DMS153 (cell line): ENCODE data around the gene WDR5.

Experiments used
- DNase-seq: peaks from one replicate; lab custom pipeline; 2025; lab: John Stamatoyannopoulos, UW

Gene WDR5

DNA sequence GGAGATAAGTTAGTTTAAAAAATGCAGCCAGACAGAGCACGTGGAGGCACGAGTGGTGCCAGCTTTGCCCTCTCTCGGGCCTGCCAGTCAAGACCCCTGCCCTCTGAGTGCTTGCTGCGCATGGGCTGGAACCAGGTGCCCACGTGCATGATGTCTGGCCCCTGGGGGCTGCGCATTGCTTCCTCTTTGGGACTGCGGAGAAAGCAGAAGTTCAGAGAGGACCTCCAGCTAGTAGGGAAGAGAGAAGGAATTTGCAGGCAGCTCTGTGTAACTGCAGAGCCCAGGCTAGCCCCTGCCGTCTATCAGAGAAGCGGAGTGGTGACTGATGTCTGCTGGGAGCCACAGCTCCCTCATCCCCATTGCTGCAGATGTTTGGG lies 38.2 kb downstream of the WDR5 start:
- DNase-seq = no peak

DNA sequence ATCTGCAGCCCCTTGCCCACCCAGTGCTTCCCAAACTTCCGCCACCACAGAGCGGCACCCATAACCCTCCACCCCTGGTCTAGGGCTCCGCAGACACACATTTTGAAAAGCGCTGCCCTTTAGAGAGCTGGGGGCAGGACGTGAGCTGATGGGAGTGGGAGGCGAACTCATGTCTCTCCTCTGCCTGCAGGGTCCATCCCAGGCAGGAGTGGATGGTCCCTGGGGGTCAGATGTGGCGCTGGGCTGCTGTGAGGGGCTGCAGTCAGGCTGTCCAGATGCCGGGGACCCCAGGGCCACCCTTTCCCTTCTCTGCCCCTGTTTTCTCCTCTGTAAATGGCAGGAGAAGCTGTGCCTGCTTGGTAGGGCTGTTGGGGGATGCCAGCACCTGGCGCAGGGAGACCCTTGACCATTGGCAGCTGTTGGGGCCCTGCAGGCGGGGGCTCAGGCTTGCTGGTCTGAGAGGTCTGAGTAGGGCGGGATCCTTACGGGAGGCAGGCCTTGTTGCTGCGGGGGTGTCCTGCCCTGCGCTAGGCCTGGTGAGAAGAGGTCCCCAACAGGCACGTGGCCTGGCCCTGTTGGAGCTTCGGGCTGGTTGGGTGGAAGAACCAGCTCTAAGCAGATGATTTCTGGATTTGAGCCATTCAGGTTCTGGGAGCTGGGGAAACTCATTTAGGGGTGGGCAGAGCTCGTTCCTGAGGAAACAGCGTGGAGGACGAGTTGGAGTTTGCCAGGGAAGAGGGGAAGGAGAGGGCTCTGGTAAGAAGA lies 38.8 kb downstream of the WDR5 start:
- DNase-seq = no peak

DNA sequence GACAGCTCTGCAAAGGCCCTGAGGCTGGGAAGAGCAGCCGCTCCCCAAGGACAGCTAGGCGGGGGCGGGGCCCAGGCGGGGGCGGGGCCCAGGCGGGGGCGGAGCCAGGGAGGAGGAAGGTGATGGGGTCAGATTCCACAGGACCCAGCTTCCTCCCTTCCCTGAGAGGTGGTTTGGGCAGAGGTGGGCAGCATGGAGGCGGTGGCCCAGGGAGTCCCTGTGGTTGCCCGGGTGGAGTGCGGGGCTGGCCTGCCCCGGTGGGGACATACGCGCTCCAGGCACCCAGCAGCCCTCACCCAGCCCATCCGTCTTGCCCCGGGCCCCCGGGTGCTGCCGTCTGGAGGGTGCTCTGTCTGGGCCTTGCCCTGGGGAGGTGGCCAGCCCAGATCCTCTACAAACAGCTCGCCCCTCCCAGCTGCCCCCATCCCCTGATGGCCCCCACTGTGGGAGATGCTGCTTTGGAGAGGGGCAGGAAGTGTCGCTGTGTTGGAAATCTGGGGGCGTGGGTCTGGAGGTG lies 39.5 kb downstream of the WDR5 start:
- no peak for DNase-seq

DNA sequence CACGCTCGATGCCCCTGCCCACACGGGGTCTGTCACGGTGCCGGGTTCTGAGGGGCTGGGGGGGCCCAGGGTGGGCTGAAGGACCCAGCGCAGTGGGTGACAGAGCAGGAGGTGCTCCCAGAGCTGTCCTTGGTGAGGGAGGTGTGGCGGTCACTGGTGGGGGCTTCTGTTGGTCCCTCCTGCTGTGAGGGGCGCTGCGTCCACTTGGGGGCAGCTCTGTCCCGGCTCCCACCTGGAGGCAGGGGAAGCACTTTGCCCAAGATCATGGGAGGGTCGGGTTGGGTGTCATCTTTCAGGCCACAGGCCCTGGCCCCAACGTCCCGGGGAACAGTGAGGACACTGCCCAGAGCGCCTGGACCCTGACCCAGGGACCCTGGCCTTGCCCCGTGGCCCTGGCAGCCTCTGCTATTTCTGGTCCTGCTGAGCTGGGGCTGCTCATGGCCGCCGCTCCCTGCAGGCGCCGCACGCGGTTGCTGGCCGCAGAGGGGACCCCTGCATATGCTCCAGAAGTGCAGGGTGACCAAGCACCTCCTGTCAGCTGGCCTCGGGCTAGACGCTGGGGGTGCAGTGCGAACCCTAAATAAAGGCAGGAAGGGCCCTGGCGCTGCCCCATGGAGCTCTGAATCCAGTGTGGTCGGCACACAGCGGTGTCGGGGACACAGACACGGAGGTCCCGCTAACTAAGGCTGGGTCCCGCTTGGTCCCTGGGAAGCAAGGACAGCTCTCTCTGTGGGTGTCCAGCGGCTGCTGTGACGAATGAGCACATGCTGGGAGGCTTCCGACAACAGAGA lies 40.1 kb downstream of the WDR5 start:
- DNase-seq = no peak

DNA sequence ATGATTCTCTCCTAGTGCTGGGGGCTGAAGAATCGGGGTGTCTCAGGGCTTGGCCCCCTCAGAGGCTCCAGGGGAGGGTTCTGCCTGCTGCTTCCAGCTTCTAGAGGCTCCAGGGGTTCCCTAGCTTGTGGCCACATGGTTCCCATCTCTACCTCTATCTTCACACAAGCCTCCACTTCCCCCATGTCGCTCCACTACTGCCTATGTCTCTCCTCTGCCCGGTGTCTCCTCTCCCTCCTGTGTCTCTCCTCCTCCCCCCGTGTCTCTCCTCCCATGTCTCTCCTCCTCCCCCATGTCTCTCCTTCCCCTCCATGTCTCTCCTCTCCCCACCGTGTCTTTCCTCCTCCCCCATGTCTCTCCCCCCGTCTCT lies 40.7 kb downstream of the WDR5 start:
- no peak for DNase-seq

DNA sequence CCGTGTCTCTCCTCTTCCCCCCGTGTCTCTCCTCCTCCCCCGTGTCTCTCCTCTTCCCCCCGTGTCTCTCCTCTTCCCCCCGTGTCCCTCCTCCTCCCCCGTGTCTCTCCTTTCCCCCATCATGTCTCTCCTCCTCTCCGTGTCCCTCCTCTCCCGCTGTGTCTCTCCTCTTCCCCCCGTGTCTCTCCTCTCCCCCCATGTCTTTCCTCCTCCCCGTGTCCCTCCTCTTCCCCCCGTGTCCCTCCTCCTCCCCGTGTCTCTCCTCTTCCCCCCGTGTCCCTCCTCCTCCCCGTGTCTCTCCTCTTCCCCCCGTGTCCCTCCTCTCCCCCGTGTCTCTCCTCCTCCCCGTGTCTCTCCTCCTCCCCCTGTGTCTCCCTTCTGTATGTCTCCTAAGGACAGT lies 41.3 kb downstream of the WDR5 start:
- DNase-seq = no peak

DNA sequence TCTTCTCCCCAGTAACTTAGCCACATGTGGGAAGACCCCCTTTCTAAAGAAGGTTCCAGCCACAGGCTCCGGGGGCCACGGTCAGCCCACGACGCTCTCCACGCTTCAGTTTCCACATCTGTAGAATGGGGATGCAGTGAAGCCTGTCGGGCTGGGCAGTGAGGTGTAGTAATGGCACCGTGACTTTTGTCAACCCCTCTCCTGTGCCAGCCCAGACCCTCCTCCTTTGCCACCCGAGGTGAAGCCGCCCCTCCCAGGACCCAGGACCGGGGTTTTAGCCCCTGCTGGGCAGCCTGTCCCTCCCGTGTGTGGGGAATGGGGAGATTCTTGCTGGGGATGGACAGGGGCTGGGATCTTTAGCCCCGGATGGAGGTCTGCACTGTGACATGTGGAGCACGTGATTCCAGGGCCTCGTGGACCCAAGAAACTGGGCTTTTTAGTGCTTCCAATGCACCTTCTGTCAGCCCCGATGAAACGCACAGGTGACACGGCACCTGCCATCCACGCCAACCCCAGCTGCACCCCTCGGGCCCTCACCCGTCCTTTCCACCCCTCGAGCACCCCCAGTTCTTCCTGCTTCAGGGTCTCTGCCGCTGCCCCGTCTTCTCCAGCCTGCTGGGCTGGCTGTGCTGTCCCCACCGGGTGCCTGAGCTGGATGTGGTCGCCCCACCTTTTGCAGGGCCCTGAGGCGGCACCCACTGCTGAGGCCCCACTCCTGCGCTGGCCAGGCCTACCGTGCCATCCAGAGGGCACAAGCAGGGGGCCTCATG lies 41.9 kb downstream of the WDR5 start:
- no peak for DNase-seq

DNA sequence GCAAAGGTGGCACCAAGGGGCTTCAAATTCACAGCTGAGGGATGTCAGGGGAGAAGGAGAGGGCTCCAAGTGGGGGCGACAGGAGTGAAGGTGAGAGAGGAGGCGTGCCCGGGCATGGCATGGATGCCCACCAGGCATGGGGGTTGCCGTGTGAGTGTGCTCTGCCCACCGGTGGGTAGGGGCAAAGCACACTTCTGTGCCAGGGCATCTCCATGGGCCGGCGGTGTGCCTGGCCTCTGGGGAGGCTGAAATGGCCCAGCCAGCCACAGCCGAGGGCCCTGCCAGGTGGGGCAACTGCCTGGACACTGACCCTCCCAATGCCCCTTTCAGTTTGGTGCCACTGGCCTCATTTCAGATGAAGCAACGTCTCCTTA lies 42.5 kb downstream of the WDR5 start:
- no peak for DNase-seq

DNA sequence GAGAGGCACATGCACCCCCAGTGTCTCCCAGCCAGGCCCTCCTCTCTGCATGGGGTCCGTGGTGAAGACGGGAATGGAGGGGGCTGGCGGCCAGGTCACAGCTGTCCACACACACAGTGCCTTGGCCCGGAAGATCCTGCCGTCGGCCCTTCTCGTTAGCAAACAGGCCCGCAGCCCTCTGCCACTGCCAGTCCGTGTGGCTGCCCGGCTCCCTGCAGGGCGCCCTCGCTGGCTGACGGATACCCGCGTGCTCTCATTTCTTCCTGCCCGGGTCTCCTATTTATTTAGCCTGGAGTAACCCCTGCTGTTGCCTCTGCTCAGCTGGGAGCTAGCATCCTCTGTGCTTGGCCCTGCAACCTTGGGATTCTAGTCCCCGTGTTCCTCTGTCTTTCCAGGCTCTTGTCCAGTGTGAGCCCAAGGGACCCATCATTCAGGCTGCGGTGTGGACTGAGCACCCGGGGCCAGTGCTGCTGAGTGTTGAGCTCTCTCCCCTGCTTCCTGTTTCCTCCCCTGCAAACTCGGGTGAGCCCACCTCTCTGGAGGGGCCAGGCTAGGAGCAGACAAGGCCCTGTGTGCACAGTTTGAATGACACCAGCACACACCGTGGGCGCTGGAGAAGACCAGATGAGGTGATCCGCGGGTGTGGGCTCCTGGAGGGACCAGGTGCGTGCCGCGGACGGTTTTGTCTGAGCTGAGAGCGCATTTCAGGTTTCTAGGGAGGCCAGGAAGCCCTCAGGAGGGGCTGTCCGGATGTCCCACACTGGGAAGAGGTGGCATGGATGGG lies 43.1 kb downstream of the WDR5 start:
- DNase-seq = no peak

DNA sequence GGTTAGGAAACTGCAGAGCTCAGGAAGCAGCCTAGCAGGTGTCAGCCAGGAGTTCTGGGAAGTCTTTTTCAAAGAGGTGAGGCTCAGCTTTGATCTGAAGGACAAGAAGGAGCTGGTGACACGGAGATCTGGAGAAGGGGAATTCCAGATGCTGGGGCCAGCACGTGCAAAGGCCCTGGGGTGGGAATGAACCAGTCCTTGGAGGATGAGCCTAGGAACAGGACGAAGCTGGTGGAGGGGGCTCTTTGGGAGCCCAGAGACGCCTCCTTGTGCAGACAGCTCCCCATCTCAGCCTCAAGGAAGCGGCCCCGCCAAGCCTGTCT lies 43.7 kb downstream of the WDR5 start:
- no peak for DNase-seq

DNA sequence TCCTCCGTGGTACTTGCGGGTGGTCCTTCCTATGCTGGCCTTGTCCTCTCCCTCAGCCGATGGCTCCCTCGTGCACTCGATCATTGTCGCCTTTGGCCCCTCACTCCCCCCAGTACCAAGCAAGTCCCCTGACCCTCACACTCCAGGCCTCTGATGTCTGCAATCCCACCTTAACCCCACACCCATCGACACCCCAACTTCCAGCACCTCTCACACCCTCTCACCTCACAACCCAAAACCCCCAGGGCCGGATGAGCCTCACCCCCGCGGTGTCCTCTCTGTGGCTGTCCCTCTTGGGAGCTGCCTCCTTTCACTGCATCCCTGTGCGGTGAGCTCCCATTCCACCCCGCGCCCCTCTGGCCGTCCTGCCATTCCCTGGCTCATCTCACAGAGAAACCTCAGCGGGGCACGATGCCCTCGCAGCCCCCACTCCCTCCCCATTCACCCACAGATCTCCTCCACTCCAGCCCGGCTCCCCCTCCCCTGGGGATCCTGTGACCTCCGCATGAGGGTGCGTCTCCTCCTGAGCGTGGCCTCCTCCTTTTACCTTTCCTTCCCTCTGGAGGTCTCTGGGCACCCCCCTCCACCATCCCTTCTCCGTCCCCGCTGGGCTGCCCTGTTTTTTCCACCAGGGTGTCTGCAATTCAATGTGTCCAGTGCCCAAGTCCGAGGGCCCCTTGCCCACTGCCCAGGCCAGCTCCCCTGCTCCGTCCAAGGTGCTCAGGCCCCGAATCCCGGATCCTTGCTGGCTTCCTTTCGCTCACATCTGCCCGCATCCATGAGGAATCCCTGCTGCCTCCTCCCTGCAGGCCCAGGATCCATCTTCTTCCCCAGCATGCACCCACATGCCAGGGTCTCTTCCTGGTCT lies 44.3 kb downstream of the WDR5 start:
- no peak for DNase-seq

DNA sequence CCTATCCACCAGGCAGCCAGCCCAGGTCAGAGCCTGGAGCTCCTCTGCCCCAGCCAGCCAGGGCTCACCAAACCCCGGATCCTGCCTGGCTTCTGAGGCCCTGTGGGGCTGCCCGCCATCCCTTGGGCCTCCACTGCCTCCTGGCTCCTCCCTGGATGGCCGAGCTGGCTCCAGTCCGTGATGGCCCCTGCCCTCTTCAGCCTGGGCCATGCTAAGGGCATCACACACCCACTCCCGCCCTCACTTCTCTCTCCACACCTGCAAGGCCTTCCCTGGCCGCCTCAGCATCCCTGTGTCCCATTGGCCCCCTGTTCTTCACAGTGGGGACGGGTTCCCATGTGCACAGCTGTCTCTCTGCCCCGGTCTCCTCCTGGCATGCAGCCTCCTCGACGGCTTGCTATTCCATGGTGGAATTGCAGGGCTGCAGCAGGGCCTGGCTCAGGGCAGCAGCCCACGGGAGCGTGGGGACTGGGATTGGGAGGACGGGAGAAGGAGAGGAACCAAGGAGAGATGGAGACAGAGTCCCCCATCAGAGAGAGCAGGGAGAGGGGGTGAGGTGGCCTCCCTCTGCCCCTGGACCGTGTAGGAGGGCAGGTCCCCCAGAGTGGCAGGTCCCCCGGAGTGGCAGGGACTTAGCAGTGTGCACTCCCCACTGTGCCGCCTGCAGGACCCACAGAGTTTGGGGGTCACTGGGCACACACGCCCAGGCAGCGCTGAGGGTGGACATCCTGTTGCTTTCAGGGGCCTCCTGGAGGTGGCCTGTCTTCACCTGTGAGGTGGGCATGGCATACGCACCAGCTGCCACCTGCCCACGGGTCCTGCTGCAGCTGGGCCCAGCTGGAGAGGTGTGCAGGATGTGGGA lies 45.1 kb downstream of the WDR5 start:
- DNase-seq = no peak

DNA sequence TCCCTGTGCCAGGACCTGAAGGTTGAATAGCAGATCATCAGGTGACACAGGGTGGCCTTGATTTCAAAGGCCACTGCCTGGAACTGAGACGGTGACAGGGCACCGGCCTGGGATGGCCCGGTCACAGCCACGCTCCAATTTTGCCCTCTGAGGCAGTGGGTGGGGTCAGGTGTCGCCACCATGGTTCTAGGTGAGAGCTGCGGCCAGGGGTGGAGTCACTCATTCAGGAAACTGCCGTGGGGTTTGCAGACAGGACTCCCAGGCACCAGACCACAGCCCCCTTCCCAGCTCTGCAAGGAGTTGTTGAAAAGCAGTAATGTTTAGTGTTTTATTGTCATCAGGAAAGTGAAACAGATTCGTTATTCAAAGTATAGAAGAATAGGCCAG lies 45.8 kb downstream of the WDR5 start:
- DNase-seq = no peak

DNA sequence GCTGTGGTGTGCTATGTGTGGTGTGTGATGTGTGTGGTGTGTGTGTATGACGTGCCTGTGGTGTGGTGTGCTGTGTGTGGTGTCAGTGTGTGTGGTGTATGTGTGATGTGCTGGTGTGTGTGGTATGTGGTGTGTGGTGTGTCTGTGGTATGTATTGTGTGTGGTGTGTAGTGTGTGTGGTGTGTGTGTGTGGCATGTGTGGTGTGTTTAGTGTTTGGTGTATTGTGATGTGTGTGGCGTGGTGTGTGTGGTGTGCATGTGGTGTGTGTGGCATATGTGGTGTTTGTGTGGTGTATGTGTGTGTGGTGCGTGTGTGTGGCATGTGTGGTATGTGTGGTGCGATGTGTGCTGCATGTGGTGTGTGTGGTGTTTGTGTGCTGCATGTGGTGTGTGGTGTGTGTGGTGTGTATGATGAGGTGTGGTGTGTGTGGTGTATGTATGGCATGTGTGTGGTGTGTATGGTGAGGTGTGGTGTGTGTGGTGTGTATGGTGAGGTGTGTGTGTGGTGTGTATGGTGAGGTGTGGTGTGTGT lies 46.7 kb downstream of the WDR5 start:
- DNase-seq = no peak

DNA sequence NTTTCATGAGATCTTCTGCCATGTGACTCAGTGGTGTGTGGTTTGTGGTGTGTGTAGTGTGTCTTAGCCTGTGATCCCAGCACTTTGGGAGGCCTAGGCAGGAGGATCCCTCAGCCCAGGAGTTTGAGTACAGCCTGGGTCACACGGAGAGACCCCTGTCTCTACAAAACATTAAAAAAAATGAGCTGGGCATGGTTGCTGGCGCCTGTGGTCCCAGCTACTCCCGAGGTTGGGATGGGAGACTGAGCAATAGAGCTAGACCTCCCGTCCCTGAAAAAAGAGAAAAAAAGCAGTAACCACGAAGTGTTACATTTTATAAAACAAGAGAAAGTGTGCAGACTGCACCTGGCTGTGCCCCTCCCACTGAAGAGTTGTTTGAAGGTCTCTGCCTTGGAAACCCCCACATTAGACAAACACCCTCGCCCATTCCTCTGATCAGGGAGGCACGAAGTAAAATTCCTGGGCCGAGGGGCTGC lies 49.7 kb downstream of the WDR5 start:
- no peak for DNase-seq

DNA sequence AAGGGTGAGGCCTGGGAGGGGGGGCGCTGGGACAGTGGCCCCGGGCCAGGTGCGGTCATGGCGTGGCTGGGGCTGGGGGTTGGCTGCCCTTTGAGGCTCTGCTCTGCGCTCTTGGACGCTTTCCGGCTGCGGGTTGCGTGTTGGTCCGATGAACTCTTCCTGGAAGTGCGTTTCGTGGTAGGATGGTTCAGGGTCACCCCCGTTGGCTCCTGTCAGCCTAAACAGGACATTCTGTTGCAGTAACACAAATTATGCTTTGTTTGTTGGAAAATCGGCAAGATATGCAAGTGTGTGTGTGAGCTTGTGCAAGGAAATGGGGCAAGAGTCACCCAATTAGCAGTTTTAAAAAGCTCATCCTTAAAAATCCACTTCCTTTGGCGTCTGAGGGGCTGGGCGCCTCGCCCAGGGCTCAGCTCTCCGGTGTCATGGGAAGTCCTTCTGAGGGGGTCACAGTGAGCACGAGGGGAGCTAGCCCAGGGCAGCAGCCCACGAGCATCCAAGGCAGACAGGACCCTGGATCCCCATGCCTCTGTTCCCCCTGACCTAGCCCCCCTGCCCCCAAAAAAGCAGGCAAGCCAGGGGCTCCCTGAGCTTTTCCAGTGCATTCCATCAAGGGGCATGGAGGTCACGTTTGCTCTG lies 50.7 kb downstream of the WDR5 start:
- no peak for DNase-seq

DNA sequence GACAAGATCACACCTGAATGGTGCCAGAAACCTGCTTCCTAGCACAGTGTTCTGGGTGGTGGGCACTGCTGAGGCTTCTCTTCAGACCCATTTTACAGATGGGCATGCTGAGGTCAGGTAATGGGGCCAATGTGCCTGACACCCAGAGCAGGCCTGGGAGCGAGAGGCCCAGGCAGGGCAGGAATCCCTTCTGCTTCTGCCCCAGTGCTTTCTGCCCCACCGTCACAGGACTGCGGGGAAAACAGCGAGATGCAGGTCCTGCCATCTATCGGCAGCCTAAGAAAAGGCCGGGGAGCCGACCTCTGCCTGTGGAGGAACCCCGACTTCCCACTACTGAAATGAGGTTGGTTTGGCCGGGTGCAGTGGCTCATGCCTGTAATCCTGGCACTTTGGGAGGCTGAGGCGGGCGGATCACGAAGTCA lies 51.2 kb downstream of the WDR5 start:
- no peak for DNase-seq

DNA sequence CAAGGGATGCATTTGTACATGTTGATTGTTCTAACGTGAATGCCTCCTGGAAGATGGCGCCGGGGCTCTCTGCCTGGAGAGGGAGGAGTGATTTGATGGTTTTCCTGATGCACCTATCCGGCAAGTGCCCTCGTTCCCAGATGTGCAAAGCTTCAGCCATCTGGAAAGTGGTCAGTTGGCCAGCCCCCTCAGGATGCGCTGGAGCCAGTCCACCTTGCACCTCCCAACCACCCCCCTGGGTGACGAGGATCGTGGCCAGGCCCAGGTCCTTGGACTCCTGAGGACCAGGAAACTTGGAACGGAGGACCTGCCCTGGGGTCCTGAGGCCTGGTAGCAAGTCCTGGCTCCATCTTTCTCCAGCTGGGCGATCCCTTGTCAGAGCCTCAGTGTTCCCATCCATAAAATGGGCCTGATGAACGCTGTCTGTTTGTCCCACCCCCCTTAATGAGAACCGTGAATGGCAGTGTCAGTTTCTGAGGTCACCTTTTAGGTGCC lies 52.1 kb downstream of the WDR5 start:
- DNase-seq = no peak
